ENCODE measurements around the gene CCL21.

- no peak for TF ChIP-seq CTCF (IDR thresholded peaks at IDR 0.05; ENCODE audit: borderline replicate concordance, extremely low read depth, low read length, poor library complexity, severe bottlenecking)
- TF ChIP-seq EZH2 (IDR thresholded peaks at IDR 0.05; ENCODE audit: borderline replicate concordance, low read depth, low read length, severe bottlenecking) = no peak
Observed at GRCh38 chr9:34742710-34743109, 32.8 kb upstream of the CCL21 start.
